HL-60 (cell line): ENCODE data around the gene ENPP1.

Source experiments
- DNase-seq, 2 experiments: peaks; one replicate each; pipeline ENCODE4 v3.0.0-alpha.2; 2010 to 2020; ENCODE audit warnings: low read depth in 1 of 2, low spot score in 1 of 2
- H3K27ac ChIP-seq: fragments of 250-450 bp; sonication (Bioruptor Pico); replicated peaks from 2 replicates; pipeline ENCODE4 v1.5.1; 2020; ENCODE audit warnings: mild to moderate bottlenecking, moderate library complexity
- H3K27me3 ChIP-seq: fragments of 250-450 bp; sonication (Bioruptor Pico); 2 replicates; pipeline ENCODE4 v1.5.1; 2021; ENCODE audit warnings: mild to moderate bottlenecking, moderate library complexity; ENCODE audit not compliant: insufficient read depth, poor library complexity, severe bottlenecking
- H3K4me3 ChIP-seq: replicated peaks from 2 replicates; pipeline ENCODE4 v1.5.1; 2011; ENCODE audit warnings: mild to moderate bottlenecking, control low read depth, low read length; ENCODE audit not compliant: insufficient read depth
- GABPA ChIP-seq: IDR thresholded peaks from 2 replicates; pipeline ENCODE4 v1.6.1; 2012; ENCODE audit warnings: low read depth
- POLR2AphosphoS5 ChIP-seq: IDR thresholded peaks from 2 replicates; pipeline ENCODE4 v1.6.1; 2012; ENCODE audit warnings: low read depth
- SPI1 ChIP-seq: IDR thresholded peaks from 2 replicates; pipeline ENCODE4 v1.6.1; 2012; ENCODE audit warnings: low read depth, mild to moderate bottlenecking, borderline replicate concordance
- TF ChIP-seq, protein P1 (sequence below): IDR thresholded peaks from one replicate; pipeline ENCODE4 v1.5.1; 2011; ENCODE audit warnings: low read length, control low read depth, inconsistent platforms; ENCODE audit not compliant: insufficient read depth
- TF ChIP-seq, protein P2 (sequence below): IDR thresholded peaks from 2 replicates; pipeline ENCODE4 v1.6.1; 2012; ENCODE audit warnings: low read depth; ENCODE audit not compliant: insufficient replicate concordance

Gene ENPP1

DNA sequence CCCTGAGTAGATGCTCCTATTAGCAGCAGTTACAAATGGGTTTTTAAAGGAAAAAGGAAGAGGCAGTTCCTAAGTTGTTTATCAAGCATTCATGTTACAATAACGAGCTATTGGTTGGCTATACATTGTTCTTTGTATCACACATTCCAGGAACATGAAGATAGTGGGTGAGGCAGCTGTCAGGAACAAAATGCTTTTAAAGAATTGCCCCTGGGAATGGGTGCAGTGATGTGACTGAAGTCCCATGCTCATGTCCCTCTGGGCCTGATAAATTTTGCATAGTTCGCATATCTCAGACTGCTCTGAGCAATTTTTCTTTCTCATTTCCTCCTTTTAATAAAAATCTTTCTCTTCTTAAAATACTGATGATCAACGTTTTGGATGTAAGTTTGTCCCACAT is 3.7 kb downstream of the ENPP1 start:
- no peak for TF ChIP-seq GABPA
- TF ChIP-seq, protein P1, sequence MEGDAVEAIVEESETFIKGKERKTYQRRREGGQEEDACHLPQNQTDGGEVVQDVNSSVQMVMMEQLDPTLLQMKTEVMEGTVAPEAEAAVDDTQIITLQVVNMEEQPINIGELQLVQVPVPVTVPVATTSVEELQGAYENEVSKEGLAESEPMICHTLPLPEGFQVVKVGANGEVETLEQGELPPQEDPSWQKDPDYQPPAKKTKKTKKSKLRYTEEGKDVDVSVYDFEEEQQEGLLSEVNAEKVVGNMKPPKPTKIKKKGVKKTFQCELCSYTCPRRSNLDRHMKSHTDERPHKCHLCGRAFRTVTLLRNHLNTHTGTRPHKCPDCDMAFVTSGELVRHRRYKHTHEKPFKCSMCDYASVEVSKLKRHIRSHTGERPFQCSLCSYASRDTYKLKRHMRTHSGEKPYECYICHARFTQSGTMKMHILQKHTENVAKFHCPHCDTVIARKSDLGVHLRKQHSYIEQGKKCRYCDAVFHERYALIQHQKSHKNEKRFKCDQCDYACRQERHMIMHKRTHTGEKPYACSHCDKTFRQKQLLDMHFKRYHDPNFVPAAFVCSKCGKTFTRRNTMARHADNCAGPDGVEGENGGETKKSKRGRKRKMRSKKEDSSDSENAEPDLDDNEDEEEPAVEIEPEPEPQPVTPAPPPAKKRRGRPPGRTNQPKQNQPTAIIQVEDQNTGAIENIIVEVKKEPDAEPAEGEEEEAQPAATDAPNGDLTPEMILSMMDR, result no peak
- no peak for TF ChIP-seq POLR2AphosphoS5
- TF ChIP-seq, protein P2, sequence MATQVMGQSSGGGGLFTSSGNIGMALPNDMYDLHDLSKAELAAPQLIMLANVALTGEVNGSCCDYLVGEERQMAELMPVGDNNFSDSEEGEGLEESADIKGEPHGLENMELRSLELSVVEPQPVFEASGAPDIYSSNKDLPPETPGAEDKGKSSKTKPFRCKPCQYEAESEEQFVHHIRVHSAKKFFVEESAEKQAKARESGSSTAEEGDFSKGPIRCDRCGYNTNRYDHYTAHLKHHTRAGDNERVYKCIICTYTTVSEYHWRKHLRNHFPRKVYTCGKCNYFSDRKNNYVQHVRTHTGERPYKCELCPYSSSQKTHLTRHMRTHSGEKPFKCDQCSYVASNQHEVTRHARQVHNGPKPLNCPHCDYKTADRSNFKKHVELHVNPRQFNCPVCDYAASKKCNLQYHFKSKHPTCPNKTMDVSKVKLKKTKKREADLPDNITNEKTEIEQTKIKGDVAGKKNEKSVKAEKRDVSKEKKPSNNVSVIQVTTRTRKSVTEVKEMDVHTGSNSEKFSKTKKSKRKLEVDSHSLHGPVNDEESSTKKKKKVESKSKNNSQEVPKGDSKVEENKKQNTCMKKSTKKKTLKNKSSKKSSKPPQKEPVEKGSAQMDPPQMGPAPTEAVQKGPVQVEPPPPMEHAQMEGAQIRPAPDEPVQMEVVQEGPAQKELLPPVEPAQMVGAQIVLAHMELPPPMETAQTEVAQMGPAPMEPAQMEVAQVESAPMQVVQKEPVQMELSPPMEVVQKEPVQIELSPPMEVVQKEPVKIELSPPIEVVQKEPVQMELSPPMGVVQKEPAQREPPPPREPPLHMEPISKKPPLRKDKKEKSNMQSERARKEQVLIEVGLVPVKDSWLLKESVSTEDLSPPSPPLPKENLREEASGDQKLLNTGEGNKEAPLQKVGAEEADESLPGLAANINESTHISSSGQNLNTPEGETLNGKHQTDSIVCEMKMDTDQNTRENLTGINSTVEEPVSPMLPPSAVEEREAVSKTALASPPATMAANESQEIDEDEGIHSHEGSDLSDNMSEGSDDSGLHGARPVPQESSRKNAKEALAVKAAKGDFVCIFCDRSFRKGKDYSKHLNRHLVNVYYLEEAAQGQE, result no peak
- TF ChIP-seq SPI1, result no peak
- H3K27me3 ChIP-seq, result peaks cover 25% of the 10 kb centered on the region
- H3K27ac ChIP-seq, result no peak overlapping the region
- no peak overlapping the region for H3K4me3 ChIP-seq
- DNase-seq, result no peak

DNA sequence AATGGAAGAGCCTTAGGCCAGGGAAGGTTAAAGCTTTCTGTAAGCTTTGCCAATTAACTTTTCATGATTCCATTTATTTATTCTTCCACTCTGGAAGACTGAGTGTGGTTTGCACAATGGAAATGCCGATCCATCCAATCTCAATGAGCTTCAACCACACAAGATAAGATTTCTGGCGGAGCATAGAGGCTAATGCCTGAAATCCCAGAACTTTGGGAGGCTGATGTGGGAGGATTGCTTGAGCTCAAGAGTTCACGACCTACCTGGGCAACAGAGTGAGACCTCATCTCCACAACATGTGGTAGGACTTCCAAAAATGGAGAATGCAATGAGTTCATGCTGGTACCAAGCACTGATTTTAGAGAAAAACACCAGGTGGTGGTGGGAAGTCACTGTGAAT is 6.2 kb downstream of the ENPP1 start:
- Histone ChIP-seq H3K4me3 (no peak overlapping the region), H3K27ac (no peak overlapping the region), H3K27me3 (peaks cover 6% of the 10 kb centered on the region)
- DNase-seq, result no peak
- no peak for TF ChIP-seq GABPA
- TF ChIP-seq, protein P1, result no peak
- TF ChIP-seq, protein P2, result no peak
- no peak for TF ChIP-seq POLR2AphosphoS5
- no peak for TF ChIP-seq SPI1

DNA sequence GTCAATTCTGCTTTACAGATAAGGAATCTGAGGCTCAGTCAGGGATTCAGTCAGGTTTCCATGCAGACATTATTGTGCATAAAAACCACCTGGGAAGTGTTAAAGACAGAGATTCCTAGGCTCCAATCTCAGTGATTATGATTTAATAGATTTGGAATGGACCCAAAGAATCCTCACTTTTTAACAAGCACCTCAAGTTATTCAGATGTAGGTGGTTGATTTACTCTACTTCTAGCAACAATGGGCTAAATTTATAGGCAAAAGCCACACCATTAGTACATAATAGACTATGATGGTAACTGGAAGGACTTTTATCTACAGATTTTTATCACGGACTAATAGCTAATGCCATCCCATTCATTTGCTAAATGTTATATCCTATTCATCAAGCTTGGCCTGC is 9.0 kb downstream of the ENPP1 start:
- H3K27ac ChIP-seq, result no peak overlapping the region
- DNase-seq, result no peak
- H3K4me3 ChIP-seq, result no peak overlapping the region
- TF ChIP-seq, protein P1, result no peak
- TF ChIP-seq SPI1 (no peak), POLR2AphosphoS5 (no peak), GABPA (no peak)
- TF ChIP-seq, protein P2, result no peak
- peaks cover 2% of the 10 kb centered on the region for H3K27me3 ChIP-seq
